Nephron progenitor cell (in vitro differentiated cells): ENCODE measurements around the gene UTP3.
A peak's percentile ranks its signal among the peaks of the same experiment; 100 is the strongest.

Source experiments
- DNase-seq: peaks from one replicate; pipeline ENCODE4 v3.0.0; 2021
- H3K27ac Mint-ChIP-seq: 2 replicates; pipeline ENCODE4 v1.8.0; 2021; ENCODE audit warnings: mild to moderate bottlenecking, moderate library complexity, mixed read lengths
- H3K27me3 Mint-ChIP-seq: 2 replicates; pipeline ENCODE4 v1.8.0; 2021; ENCODE audit warnings: mild to moderate bottlenecking, low read depth, mixed read lengths; ENCODE audit not compliant: poor library complexity
- H3K36me3 Mint-ChIP-seq: 2 replicates; pipeline ENCODE4 v1.8.0; 2021; ENCODE audit warnings: low read depth, mixed read lengths
- H3K4me1 Mint-ChIP-seq: 2 replicates; pipeline ENCODE4 v1.8.0; 2021; ENCODE audit warnings: mixed read lengths
- H3K4me3 Mint-ChIP-seq: 2 replicates; pipeline ENCODE4 v1.8.0; 2021; ENCODE audit warnings: mild to moderate bottlenecking, moderate library complexity, mixed read lengths
- H3K9me3 Mint-ChIP-seq: 2 replicates; pipeline ENCODE4 v1.8.0; 2021; ENCODE audit warnings: mild to moderate bottlenecking, moderate library complexity, mixed read lengths
- TF ChIP-seq, protein P1 (sequence below): fragments of 200-600 bp; sonication (generic); IDR thresholded peaks from 2 replicates; pipeline ENCODE4 v1.5.0; 2021; ENCODE audit warnings: antibody characterized with exemption

Gene UTP3

DNA sequence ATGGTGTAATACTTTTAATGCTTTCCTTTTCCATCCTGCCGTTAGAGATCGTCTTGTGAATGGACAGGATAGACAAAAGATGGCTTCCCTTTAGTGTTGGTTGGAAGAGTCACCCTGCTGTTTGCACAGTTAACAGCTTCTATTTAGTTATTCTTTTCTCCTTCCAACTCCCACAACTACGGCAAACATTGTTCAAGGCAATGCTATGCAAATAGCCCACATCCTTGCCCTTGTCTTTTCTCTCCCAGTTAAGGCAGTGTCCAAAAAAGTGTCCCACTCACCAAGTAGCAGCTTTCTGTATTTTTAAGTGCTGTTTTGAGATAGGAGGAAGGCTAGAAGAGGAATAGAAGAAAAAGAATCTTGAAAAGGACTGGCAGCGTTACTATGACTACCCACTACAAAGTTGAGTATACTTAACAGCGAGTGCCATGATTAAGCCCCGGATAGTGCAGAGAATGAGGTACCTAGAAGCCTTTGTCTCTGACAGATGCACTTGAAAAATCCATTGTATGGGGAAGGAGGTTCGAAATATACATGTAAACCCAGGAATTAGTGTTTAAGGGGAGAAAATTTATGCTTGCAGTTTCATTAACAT lies 21.4 kb downstream of the UTP3 start:
- H3K36me3 Mint-ChIP-seq = no peaks in the 10 kb centered on the region
- H3K27ac Mint-ChIP-seq = no peak overlapping the region
- no peaks in the 10 kb centered on the region for H3K9me3 Mint-ChIP-seq
- TF ChIP-seq, protein P1, sequence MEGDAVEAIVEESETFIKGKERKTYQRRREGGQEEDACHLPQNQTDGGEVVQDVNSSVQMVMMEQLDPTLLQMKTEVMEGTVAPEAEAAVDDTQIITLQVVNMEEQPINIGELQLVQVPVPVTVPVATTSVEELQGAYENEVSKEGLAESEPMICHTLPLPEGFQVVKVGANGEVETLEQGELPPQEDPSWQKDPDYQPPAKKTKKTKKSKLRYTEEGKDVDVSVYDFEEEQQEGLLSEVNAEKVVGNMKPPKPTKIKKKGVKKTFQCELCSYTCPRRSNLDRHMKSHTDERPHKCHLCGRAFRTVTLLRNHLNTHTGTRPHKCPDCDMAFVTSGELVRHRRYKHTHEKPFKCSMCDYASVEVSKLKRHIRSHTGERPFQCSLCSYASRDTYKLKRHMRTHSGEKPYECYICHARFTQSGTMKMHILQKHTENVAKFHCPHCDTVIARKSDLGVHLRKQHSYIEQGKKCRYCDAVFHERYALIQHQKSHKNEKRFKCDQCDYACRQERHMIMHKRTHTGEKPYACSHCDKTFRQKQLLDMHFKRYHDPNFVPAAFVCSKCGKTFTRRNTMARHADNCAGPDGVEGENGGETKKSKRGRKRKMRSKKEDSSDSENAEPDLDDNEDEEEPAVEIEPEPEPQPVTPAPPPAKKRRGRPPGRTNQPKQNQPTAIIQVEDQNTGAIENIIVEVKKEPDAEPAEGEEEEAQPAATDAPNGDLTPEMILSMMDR = no peak
- H3K27me3 Mint-ChIP-seq = no peaks in the 10 kb centered on the region
- peaks cover 55% of the 10 kb centered on the region for H3K4me1 Mint-ChIP-seq
- H3K4me3 Mint-ChIP-seq = no peak overlapping the region
- DNase-seq = no peak

DNA sequence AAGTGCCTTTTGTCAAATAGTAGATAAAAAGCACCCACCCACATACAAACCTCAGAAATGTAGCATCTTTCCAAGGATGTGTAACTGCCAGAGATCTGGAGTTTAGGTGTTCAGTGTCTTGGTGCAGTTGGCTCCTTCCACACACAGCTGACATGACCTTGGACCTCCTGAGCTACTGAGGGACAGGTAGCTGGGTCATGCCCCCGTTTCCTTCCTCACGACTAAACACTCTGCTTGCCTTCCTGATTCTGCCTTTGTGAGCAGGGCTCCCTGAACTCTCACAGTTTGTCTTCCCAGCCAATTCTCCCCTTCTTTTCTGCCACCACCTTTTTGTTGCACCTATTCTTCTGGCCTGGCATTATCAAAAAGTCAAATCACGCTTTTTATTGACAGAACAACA lies 23.3 kb downstream of the UTP3 start:
- H3K4me1 Mint-ChIP-seq = peaks cover 50% of the 10 kb centered on the region
- no peaks in the 10 kb centered on the region for H3K9me3 Mint-ChIP-seq
- H3K4me3 Mint-ChIP-seq = no peak overlapping the region
- H3K36me3 Mint-ChIP-seq = no peaks in the 10 kb centered on the region
- TF ChIP-seq, protein P1 = no peak
- no peaks in the 10 kb centered on the region for H3K27me3 Mint-ChIP-seq
- no peak overlapping the region for H3K27ac Mint-ChIP-seq
- no peak for DNase-seq

GRCh38 chr4:70712150-70712549 lies 23.8 kb downstream of the UTP3 start:
- Mint-ChIP-seq H3K4me1 (peaks cover 46% of the 10 kb centered on the region), H3K4me3 (no peak overlapping the region), H3K27ac (no peak overlapping the region), H3K36me3 (no peaks in the 10 kb centered on the region), H3K9me3 (no peaks in the 10 kb centered on the region), H3K27me3 (peaks cover under 1% of the 10 kb centered on the region)
- no peak for DNase-seq
- TF ChIP-seq, protein P1 = no peak

- TF ChIP-seq, protein P1 = no peak
- peaks cover 46% of the 10 kb centered on the region for H3K4me1 Mint-ChIP-seq
- DNase-seq = no peak
- no peak overlapping the region for H3K4me3 Mint-ChIP-seq
- peak overlapping the region; percentile 71 for H3K27ac Mint-ChIP-seq
- no peaks in the 10 kb centered on the region for H3K36me3 Mint-ChIP-seq
- H3K27me3 Mint-ChIP-seq = peaks cover 5% of the 10 kb centered on the region
- H3K9me3 Mint-ChIP-seq = no peaks in the 10 kb centered on the region
These were observed 24.5 kb downstream of the UTP3 start for GRCh38 chr4:70712604-70713452.

GRCh38 chr4:70713453-70714078 lies 25.2 kb downstream of the UTP3 start:
- peaks cover 46% of the 10 kb centered on the region for H3K4me1 Mint-ChIP-seq
- peak overlapping the region; percentile 71 for H3K27ac Mint-ChIP-seq
- DNase-seq = no peak
- no peaks in the 10 kb centered on the region for H3K9me3 Mint-ChIP-seq
- peaks cover 5% of the 10 kb centered on the region for H3K27me3 Mint-ChIP-seq
- TF ChIP-seq, protein P1 = no peak
- no peaks in the 10 kb centered on the region for H3K36me3 Mint-ChIP-seq
- no peak overlapping the region for H3K4me3 Mint-ChIP-seq
